Type B pancreatic cell (in vitro differentiated cells): ENCODE results near the gene ZNF296. TPM values are rescaled to one million over a fixed set of nuclear protein-coding genes. Genes with fewer than 3 reads are reported as not detected.
A peak's percentile ranks its signal among the peaks of the same experiment; 100 is the strongest.

ENCODE experiments used
- DNase-seq: peaks from one replicate; pipeline ENCODE4 v3.0.0; 2021; ENCODE audit warnings: mixed read lengths; ENCODE audit not compliant: unreplicated experiment; ENCODE audit errors: extremely low spot score
- H3K27ac Mint-ChIP-seq: 2 replicates; pipeline ENCODE4 v1.8.0; 2021; ENCODE audit warnings: mild to moderate bottlenecking, mixed read lengths
- H3K27me3 Mint-ChIP-seq: 2 replicates; pipeline ENCODE4 v1.8.0; 2021; ENCODE audit warnings: mixed read lengths
- H3K36me3 Mint-ChIP-seq: 2 replicates; pipeline ENCODE4 v1.8.0; 2021; ENCODE audit warnings: mixed read lengths
- H3K4me1 Mint-ChIP-seq: one replicate; pipeline ENCODE4 v1.8.0; 2021; ENCODE audit warnings: mixed read lengths; ENCODE audit not compliant: unreplicated experiment
- H3K4me3 Mint-ChIP-seq: 2 replicates; pipeline ENCODE4 v1.8.0; 2021; ENCODE audit warnings: mild to moderate bottlenecking, mixed read lengths
- H3K9me3 Mint-ChIP-seq: 2 replicates; pipeline ENCODE4 v1.8.0; 2021; ENCODE audit warnings: mixed read lengths
- CTCF ChIP-seq: fragments of 200-600 bp; sonication (generic); conservative IDR thresholded peaks from 2 replicates; pipeline ENCODE4 v1.5.0; 2021; ENCODE audit warnings: antibody characterized with exemption, mild to moderate bottlenecking
- total RNA-seq: library from RNA; stranded (reverse); gene quantifications from 2 replicates; pipeline ENCODE4 v1.2.1, GENCODE V29; 2021; ENCODE audit warnings: low replicate concordance

ZNF296 gene
- total RNA-seq, 1 donor from 2014 or later = 2.2 TPM

DNA sequence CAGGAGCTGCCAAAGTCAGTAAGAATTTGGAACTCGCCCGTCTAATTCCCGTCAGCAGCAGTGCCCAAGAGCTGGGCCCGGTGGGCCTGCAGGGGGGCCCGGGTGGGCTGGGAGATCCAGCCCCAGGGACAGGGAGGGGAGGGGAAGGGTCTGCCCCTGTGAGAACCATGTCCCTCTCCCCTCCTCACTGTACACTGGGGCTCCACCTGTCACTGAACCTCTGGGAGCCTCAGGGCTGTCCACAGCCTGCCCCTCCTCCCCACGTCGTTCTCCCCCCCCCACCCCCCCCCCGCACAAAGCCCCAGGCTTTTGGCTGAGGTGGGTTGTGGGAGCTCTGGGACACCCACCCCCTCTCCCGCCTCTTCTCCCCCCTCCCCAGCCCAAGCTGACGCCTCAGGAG, 8.2 kb downstream of the ZNF296 start:
- H3K27me3 Mint-ChIP-seq = no peaks in the 10 kb centered on the region
- TF ChIP-seq CTCF = no peak
- no peak overlapping the region for H3K27ac Mint-ChIP-seq
- DNase-seq = no peak
- H3K9me3 Mint-ChIP-seq = no peaks in the 10 kb centered on the region
- peaks cover 5% of the 10 kb centered on the region for H3K36me3 Mint-ChIP-seq
- H3K4me1 Mint-ChIP-seq = no peaks in the 10 kb centered on the region
- H3K4me3 Mint-ChIP-seq = no peak overlapping the region

DNA sequence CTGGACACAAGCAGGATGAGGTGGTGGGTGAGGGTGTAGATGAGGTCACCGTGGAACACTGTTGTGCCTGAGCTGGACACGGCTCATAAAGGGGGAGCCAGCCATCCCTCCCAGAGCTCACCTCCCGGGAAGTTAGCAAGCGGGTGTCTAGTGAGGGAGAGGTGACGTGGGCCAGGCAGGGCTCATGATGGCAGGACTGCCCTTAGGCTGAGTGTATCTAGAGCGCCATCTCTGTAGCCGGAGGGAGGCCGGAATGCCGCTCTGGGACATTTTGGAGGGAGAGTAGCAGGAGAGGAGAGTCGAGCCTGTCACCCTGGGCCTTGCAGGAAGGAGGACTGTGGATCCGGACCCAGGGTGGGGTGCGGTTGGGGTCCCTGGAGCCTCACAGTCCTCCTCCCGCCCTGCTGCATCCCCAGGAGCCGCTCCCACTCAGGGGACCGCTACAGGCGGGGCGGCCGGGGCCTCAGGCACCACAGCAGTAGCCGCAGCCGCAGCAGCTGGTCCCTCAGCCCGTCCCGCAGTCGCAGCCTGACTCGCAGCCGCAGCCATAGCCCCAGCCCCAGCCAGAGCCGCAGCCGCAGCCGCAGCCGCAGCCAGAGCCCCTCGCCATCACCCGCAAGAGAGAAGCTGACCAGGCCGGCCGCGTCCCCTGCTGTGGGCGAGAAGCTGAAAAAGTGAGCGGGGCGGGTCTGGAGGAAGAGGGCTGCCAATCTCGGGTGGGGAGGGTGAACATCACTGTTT, 9.2 kb downstream of the ZNF296 start:
- H3K36me3 Mint-ChIP-seq = peaks cover 5% of the 10 kb centered on the region
- H3K27me3 Mint-ChIP-seq = no peaks in the 10 kb centered on the region
- no peaks in the 10 kb centered on the region for H3K9me3 Mint-ChIP-seq
- no peak for TF ChIP-seq CTCF
- DNase-seq = no peak
- H3K4me1 Mint-ChIP-seq = no peaks in the 10 kb centered on the region
- no peak overlapping the region for H3K27ac Mint-ChIP-seq
- no peak overlapping the region for H3K4me3 Mint-ChIP-seq

DNA sequence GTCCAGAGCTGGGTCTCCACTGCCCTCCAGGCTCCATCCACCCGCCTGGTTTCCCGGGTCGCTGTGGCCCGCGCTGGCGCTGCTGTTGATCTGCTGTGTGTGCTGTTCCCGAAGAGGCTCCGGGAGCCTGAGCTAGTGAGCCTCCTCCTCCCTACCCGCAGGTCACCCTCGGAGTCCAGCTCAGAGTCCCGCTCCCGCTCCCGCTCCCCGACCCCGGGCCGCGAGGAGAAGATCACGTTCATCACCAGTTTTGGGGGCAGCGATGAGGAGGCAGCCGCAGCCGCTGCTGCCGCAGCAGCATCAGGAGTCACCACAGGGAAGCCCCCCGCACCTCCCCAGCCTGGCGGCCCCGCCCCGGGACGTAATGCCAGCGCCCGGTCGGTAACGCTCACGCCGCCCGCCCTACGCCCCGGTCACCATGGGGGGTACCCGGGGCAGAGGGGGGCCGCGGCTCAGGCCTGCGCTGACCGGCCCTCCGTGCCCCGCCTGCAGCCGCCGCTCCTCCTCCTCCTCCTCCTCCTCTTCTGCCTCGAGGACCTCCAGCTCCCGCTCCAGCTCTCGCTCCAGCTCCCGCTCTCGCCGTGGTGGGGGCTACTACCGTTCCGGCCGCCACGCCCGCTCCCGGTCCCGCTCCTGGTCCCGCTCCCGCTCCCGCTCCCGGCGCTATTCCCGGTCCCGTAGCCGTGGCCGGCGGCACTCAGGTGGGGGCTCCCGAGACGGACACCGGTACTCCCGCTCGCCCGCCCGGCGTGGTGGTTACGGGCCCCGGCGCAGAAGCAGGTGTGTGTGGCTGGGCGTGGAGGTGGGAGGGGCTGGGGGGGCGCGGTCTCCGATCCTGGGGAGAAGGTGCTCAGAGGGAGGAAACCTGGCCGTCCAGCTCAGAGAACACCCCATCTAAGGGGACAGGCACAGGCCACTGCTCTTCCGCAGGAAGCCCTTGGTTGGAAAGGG, 12.2 kb downstream of the ZNF296 start:
- TF ChIP-seq CTCF = no peak
- Mint-ChIP-seq H3K4me3 (no peak overlapping the region), H3K27ac (no peak overlapping the region), H3K9me3 (no peaks in the 10 kb centered on the region), H3K36me3 (peaks cover 11% of the 10 kb centered on the region), H3K4me1 (no peaks in the 10 kb centered on the region), H3K27me3 (no peaks in the 10 kb centered on the region)
- DNase-seq = no peak

- H3K27me3 Mint-ChIP-seq = no peaks in the 10 kb centered on the region
- H3K4me3 Mint-ChIP-seq = no peak overlapping the region
- no peak overlapping the region for H3K27ac Mint-ChIP-seq
- TF ChIP-seq CTCF = no peak
- no peak for DNase-seq
- no peaks in the 10 kb centered on the region for H3K9me3 Mint-ChIP-seq
- no peaks in the 10 kb centered on the region for H3K4me1 Mint-ChIP-seq
- H3K36me3 Mint-ChIP-seq = peaks cover 10% of the 10 kb centered on the region
Measured at GRCh38 chr19:45061965-45062364, 14.3 kb downstream of the ZNF296 start.

- H3K4me3 Mint-ChIP-seq = no peak overlapping the region
- peaks cover 10% of the 10 kb centered on the region for H3K36me3 Mint-ChIP-seq
- no peaks in the 10 kb centered on the region for H3K27me3 Mint-ChIP-seq
- H3K9me3 Mint-ChIP-seq = no peaks in the 10 kb centered on the region
- H3K4me1 Mint-ChIP-seq = no peaks in the 10 kb centered on the region
- peak overlapping the region; percentile 70 for H3K27ac Mint-ChIP-seq
- DNase-seq = peak; percentile 85
- peak; percentile 91 for TF ChIP-seq CTCF
Measured at GRCh38 chr19:45059258-45059965, 16.9 kb downstream of the ZNF296 start.
